Right lobe of liver (tissue), 4 donors: Measurements from ENCODE around the gene STT3A.

Experiments used
- POLR2A ChIP-seq: fragments of 450-650 bp; IDR thresholded peaks from one replicate; pipeline ENCODE4 v1.6.1; 2017; ENCODE audit warnings: antibody characterized with exemption, mild to moderate bottlenecking
- TF ChIP-seq, protein P1 (sequence below), 4 donors: fragments of 200-600 bp in 3 of 4; fragments of 450-650 bp in 1 of 4; IDR thresholded peaks; one replicate each; pipeline versions ENCODE4 v1.5.1 to v1.8.0; 2016 to 2022; ENCODE audit warnings: antibody characterized with exemption in 4 of 4, mild to moderate bottlenecking in 2 of 4
- donor health status: DM: no; HTN: no; CAD: no.
- donor health status: DM: no; HTN: no; CAD: no.
- donor health status: DM: no; HTN: yes; CAD: no.

DNA sequence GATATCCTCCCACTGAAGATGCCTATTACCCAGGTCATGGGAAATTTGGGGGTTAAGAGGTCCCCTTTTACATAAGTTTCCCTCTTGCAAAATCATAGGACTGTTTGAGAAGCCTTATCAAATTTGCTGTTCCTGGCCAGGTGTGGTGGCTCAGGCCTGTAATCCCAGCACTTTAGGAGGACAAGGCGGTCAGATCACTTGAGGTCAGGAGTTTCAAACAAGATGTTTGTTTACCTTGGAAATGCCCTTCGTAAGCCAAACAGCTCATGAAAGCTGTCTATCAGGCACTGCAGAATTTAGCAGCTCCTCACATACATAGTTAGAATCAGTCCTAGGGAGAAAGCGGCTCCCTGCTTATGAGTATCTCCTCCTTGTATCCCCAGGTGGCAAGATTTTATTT lies 28.3 kb upstream of the STT3A start:
- TF ChIP-seq, protein P1, sequence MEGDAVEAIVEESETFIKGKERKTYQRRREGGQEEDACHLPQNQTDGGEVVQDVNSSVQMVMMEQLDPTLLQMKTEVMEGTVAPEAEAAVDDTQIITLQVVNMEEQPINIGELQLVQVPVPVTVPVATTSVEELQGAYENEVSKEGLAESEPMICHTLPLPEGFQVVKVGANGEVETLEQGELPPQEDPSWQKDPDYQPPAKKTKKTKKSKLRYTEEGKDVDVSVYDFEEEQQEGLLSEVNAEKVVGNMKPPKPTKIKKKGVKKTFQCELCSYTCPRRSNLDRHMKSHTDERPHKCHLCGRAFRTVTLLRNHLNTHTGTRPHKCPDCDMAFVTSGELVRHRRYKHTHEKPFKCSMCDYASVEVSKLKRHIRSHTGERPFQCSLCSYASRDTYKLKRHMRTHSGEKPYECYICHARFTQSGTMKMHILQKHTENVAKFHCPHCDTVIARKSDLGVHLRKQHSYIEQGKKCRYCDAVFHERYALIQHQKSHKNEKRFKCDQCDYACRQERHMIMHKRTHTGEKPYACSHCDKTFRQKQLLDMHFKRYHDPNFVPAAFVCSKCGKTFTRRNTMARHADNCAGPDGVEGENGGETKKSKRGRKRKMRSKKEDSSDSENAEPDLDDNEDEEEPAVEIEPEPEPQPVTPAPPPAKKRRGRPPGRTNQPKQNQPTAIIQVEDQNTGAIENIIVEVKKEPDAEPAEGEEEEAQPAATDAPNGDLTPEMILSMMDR (IDR thresholded peaks at IDR 0.05): no peak
- no peak for TF ChIP-seq POLR2A
